ENCODE data around the gene ACRV1.

The ACRV1 gene

GRCh38 chr11:125626288-125626950 lies 54.2 kb downstream of the ACRV1 start:
- TF ChIP-seq, protein P1, sequence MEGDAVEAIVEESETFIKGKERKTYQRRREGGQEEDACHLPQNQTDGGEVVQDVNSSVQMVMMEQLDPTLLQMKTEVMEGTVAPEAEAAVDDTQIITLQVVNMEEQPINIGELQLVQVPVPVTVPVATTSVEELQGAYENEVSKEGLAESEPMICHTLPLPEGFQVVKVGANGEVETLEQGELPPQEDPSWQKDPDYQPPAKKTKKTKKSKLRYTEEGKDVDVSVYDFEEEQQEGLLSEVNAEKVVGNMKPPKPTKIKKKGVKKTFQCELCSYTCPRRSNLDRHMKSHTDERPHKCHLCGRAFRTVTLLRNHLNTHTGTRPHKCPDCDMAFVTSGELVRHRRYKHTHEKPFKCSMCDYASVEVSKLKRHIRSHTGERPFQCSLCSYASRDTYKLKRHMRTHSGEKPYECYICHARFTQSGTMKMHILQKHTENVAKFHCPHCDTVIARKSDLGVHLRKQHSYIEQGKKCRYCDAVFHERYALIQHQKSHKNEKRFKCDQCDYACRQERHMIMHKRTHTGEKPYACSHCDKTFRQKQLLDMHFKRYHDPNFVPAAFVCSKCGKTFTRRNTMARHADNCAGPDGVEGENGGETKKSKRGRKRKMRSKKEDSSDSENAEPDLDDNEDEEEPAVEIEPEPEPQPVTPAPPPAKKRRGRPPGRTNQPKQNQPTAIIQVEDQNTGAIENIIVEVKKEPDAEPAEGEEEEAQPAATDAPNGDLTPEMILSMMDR (conservative IDR thresholded peaks at IDR 0.05), result peak; percentile 67
- no peak for TF ChIP-seq ZFX (IDR thresholded peaks at IDR 0.05)
- H3K27ac ChIP-seq, result peak overlapping the region; percentile 94

- peak overlapping the region; percentile 94 for H3K27ac ChIP-seq
- peak; percentile 97 for TF ChIP-seq ZFX (IDR thresholded peaks at IDR 0.05)
- TF ChIP-seq, protein P1 (conservative IDR thresholded peaks at IDR 0.05), result no peak
These were observed 54.9 kb downstream of the ACRV1 start for GRCh38 chr11:125625630-125626287.

GRCh38 chr11:125625225-125625629 lies 55.4 kb downstream of the ACRV1 start:
- H3K27ac ChIP-seq, result peak overlapping the region; percentile 94
- TF ChIP-seq, protein P1 (conservative IDR thresholded peaks at IDR 0.05), result no peak
- no peak for TF ChIP-seq ZFX (IDR thresholded peaks at IDR 0.05)

DNA sequence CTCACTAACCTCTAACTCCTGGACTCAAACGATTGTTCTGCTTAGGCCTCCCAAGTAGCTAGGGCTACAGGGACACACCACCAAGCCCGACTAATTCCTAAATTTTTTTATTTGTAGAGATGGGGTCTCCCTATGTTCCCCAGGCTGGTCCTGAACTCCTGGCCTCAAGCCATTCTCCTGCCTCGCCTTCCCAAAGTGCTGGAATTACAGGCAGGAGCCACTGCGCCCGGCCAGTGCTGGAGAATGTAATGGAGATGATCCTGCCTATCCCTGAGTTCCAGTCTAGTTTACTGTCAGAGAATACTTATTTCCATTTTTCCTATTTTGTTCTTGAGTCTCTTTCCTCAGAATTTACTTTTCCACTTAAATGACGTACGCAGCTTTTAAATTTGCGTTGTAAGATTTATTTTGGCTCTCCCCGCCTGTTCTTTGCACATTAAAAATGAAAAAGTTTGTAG lies 55.9 kb downstream of the ACRV1 start, which contains the start of gene CHEK1:
TSS of gene CHEK1 (plus strand) at position 408 of the 458 bp plus-strand sequence. CDS start 1,606 bp downstream, outside the sequence.
- no peak for TF ChIP-seq ZFX (IDR thresholded peaks at IDR 0.05)
- TF ChIP-seq, protein P1 (conservative IDR thresholded peaks at IDR 0.05), result no peak
- peak within 1 kb of the TSS; percentile 94 for H3K27ac ChIP-seq

DNA sequence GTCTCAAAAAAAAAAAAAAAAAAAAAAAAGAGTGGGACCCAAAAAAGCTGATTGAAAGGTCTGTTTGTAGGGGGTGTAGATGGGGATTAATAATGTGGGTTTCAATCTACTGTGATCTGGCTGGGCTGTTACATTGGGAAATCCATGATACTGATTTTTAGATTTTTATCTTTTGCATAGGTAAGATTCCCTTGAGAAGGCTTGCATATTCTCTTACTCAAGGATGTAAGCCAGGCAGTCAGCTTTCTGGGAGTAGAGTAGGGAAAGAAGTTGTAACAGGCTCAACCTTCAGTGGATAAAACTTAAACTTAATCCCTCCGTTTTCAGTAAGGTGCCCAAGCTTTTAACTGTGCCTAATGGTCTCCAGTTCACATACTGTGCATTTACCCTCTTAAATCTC lies 57.6 kb downstream of the ACRV1 start:
- TF ChIP-seq ZFX (IDR thresholded peaks at IDR 0.05), result no peak
- TF ChIP-seq, protein P1 (conservative IDR thresholded peaks at IDR 0.05), result no peak
- no peak overlapping the region for H3K27ac ChIP-seq

DNA sequence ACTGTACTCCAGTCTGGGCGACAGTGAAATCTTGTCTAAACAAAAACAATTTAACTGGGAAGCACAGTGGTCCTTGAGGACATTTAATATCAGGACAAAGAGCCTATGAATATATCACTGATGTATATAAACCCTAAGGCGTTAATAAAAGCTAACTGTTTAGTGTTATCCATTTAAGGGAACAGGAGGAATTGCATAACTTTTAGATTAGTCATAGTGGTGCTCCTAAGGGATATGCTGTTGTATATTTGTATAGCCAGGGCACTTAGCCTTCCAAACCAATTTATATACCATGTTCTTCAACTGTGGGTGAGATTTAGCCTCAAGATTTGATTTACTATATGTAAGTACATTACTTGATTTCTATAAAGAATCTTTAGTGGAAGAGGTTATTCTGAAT lies 58.7 kb downstream of the ACRV1 start:
- TF ChIP-seq, protein P1 (conservative IDR thresholded peaks at IDR 0.05), result no peak
- TF ChIP-seq ZFX (IDR thresholded peaks at IDR 0.05), result no peak
- H3K27ac ChIP-seq, result no peak overlapping the region

All from C4-2B (cell line).